Mucosa of rectum (tissue), 2 donors: Measurements from ENCODE around the gene GPR4.
"Not testable (repeated sequence)": the region's sequence is repeated elsewhere in the genome, so short reads cannot be mapped to it uniquely, and the experiment has no call there.

Source experiments
- H3K27ac ChIP-seq, 2 donors: one replicate each; pipeline ENCODE4 v1.7.0; 2013; ENCODE audit warnings: inconsistent platforms in 2 of 2, low read depth in 2 of 2, low read length in 2 of 2
- H3K27me3 ChIP-seq, 2 donors: one replicate each; pipeline ENCODE4 v1.7.0; 2013; ENCODE audit warnings: low read length in 2 of 2; ENCODE audit not compliant: control insufficient read depth in 2 of 2, insufficient read depth in 2 of 2
- H3K36me3 ChIP-seq, 2 donors: one replicate each; pipeline ENCODE4 v1.7.0; 2013; ENCODE audit warnings: low read length in 2 of 2; ENCODE audit not compliant: control insufficient read depth in 2 of 2, insufficient read depth in 2 of 2
- H3K4me1 ChIP-seq, 2 donors: one replicate each; pipeline ENCODE4 v1.7.0; 2013; ENCODE audit warnings: low read length in 2 of 2, mild to moderate bottlenecking in 1 of 2; ENCODE audit not compliant: control insufficient read depth in 2 of 2, insufficient read depth in 2 of 2
- H3K4me3 ChIP-seq, 2 donors: one replicate each; pipeline ENCODE4 v1.7.0; 2013; ENCODE audit warnings: low read length in 2 of 2
- H3K9ac ChIP-seq, 2 donors: one replicate each; pipeline ENCODE4 v1.7.0; 2013; ENCODE audit warnings: low read length in 2 of 2, low read depth in 1 of 2, mild to moderate bottlenecking in 1 of 2
- H3K9me3 ChIP-seq, 2 donors: one replicate each; pipeline ENCODE4 v1.7.0; 2013; ENCODE audit warnings: low read length in 2 of 2; ENCODE audit not compliant: control insufficient read depth in 2 of 2
- donor health status: healthy.
- donor health status: Normal muscosa, but diverticular disease.

The GPR4 gene

DNA sequence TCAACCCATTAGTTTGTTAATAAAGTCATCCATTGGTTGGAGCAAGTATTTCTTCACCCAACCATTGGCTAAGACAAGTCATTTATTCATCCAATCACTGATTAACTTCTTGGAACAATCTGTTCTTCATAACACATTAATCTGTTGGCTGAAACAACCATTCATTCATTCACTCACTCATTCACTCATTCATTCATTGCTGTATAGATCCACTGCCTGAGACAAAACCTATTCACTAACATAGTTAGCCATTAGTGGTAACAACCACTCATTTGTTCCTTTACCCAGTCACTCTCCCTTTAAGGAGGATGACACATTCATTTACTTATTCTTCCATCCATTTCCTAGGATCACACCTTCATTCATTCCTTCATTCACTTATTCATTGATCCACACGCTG, 22.0 kb upstream of the GPR4 start:
- Histone ChIP-seq H3K9me3 (no peaks in the 10 kb centered on the region), H3K27ac (no peak overlapping the region), H3K4me3 (no peak overlapping the region), H3K36me3 (peaks cover 37 to 57% of the 10 kb centered on the region in 2 donors), H3K4me1 (no peaks in the 10 kb centered on the region), H3K9ac (no peak overlapping the region), H3K27me3 (no peaks in the 10 kb centered on the region)

DNA sequence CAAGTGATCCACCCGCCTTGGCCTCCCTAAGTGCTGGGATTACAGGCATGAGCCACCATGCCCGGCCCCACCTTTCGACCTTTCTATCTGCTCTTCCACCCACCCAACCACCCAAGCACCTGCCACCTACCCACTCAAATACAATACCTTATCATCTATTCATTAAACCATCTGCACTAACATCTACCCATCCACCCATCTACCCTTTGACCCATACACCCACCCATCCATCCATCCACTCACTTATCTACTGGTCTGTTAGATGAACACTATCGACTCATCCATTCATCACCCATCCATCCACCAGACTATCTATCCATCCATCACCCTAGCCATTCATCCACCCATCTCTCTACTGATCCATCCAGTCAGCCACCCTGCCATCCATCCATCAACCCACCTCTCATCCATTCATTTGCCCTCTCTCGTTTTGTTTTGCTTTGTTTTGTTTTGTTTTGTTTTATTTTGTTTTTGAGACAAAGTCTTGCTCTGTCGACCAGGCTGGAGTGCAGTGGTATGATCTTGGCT, 20.0 kb upstream of the GPR4 start:
- no peaks in the 10 kb centered on the region for H3K27me3 ChIP-seq
- no peaks in the 10 kb centered on the region for H3K4me1 ChIP-seq
- no peaks in the 10 kb centered on the region for H3K9me3 ChIP-seq
- H3K27ac ChIP-seq = no peak overlapping the region
- no peak overlapping the region for H3K4me3 ChIP-seq
- H3K9ac ChIP-seq = no peak overlapping the region
- peaks cover 40 to 58% of the 10 kb centered on the region in 2 donors for H3K36me3 ChIP-seq

DNA sequence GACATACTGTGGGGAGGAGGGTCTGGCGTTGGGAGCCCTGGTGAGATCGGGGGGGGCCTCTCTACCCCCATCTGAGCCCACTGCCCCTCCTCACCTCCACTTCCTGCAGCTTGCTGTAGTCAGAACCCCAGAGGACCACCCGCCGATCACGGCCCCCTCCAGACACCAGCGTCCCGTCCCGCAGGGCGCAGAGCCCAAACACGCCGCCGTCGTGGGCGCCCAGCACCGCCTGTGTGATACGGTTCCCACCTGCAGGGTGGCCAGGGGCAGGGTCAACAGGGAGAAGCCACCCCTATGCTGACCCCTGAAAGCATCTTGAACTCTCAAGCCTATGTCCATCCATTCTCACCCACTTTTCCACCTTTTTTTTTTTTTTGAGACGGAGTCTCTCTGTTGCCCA, 19.4 kb upstream of the GPR4 start:
- H3K4me3 ChIP-seq = no peak overlapping the region
- peaks cover 40 to 54% of the 10 kb centered on the region in 2 donors for H3K36me3 ChIP-seq
- peaks cover 0 to under 1% of the 10 kb centered on the region in 2 donors for H3K4me1 ChIP-seq
- no peak overlapping the region for H3K9ac ChIP-seq
- no peak overlapping the region for H3K27ac ChIP-seq
- H3K27me3 ChIP-seq = no peaks in the 10 kb centered on the region
- no peaks in the 10 kb centered on the region for H3K9me3 ChIP-seq

DNA sequence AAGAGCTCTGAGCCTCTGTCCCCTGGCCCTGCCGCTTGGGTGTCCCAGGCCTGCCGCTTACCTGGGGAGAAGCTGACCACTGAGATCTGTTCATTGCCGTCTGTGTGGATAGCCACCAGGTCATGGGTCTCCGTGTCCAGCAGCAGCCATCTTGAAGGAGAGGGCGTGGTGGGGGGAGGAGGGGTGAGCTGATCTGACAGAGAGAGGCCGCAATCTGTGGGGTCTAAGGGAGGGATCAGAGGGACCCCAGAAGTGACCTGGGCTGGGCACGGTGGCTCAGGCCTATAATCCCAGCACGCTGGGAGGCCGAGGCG, 14.6 kb upstream of the GPR4 start:
- Histone ChIP-seq H3K4me3 (no peak overlapping the region), H3K36me3 (peaks cover 36 to 45% of the 10 kb centered on the region in 2 donors), H3K27me3 (no peaks in the 10 kb centered on the region), H3K9ac (no peak overlapping the region), H3K4me1 (peaks cover 16 to 23% of the 10 kb centered on the region in 2 donors), H3K9me3 (no peaks in the 10 kb centered on the region), H3K27ac (no peak overlapping the region)

DNA sequence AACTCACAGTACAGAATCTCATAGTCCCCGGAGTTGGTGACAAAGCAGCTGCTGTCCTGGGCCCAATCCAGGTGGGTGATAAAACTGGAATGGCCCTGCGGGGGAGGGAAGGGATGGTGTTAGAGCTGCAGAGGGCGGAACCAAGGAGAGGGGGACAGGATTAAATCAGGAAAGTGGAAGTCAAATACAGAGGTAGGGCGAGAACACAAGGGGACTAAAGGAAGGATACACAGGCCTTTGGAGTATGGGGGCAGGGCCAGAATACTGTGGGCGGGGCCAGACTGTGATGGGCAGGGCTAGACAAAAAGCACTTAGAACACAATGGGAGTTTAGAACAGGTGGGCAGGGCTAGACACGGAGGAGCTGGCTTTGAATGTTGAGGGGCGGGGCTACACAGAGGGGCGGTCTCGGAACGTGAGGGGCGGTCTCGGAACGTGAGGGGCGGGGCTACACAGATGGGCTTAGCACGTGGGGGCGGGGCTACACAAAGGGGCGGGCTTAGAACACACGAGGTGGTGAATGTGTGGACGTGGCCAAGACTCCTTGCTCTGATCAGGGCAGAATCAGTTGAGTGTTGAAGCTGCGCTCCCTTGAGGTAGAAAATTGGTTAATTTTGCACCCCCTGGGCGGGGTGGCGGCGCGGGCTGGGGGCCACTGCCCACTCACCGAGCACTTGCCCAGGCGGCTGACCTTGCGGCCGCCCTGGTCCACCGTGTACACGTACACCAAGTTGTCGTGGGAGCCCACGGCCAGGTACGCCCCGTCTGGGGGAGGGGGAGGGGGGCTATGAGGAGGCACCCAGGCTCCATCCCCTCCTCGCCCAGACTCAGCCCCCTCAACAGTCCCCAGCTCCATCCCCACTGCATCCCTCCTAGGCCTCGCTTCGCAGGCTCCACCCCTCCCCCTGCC, 14.0 kb upstream of the GPR4 start:
- H3K4me3 ChIP-seq = peak overlapping the region; percentile 6 to 45
- no peaks in the 10 kb centered on the region for H3K27me3 ChIP-seq
- H3K9me3 ChIP-seq = no peaks in the 10 kb centered on the region
- H3K4me1 ChIP-seq = peaks cover 16 to 23% of the 10 kb centered on the region in 2 donors
- peak overlapping the region; percentile 20 to 57 for H3K9ac ChIP-seq
- peak overlapping the region; percentile 72 to 78 for H3K27ac ChIP-seq
- H3K36me3 ChIP-seq = peaks cover 32 to 41% of the 10 kb centered on the region in 2 donors

DNA sequence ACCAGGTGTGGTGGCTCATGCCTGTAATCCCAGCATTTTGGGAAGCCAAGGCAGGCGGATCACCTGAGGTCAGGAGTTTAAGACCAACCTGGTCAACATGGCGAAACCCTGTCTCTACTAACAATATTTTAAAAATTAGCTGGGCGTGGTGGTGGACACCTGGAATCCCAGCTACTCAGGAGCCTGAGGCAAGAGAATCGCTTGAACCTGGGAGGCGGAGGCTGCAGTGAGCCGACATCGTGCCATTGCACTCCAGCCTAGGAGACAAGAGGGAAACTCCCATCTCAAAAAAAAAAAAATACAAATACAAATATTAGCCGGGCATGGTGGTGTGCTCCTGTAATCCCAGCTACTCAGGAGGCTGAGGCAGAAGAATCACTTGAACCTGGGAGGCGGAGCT, 13.0 kb upstream of the GPR4 start:
- Histone ChIP-seq H3K9ac (peak overlapping the region in 1 of 2 donors; percentile 58), H3K27ac (peak overlapping the region; percentile 95 to 96), H3K36me3 (peaks cover 27 to 35% of the 10 kb centered on the region in 2 donors), H3K4me1 (peaks cover 16 to 23% of the 10 kb centered on the region in 2 donors)
- not testable (repeated sequence) for H3K4me3 ChIP-seq, H3K9me3 ChIP-seq, H3K27me3 ChIP-seq

DNA sequence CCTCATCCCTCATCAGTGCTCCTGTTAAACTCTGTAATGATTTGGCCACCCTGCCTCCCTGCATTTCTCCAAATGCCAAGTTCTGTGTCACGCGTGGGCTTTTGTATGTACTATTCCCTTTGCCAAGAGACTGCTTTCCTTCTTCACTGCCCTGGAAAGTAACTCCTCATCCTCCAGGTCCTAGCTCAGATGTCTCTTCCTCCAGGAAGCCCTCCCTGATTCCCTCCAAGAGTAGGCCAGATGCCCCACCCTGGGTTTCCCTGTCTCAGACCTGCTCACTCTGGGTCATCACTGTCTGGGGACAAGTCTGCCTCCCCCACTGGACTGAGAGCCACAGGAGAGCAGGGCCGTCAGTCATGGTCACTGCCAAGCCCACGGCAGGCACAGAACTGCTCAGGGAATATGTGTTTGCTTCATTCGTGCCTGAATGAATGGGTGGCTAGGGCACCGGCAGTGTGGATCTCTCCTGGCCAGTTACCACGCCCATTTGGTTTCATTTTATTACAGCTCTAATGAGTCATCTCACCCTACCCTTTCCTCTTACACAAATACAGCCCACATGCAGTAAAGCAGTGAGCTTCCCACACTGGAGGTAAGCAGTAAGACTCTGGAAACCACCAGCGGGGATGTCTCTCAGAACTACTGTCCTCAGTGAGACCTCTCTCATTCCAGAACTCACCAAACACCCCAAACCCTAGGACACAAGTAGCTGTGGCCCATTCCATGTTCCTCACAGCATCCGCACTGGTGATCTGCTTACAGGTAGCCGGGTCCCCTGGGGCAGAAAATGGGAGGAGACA, 12.1 kb upstream of the GPR4 start:
- Histone ChIP-seq H3K4me3 (peak overlapping the region; percentile 28 to 38), H3K27ac (peak overlapping the region; percentile 95 to 96), H3K36me3 (peaks cover 27 to 39% of the 10 kb centered on the region in 2 donors), H3K9ac (peak overlapping the region; percentile 26 to 58), H3K4me1 (peaks cover 16 to 23% of the 10 kb centered on the region in 2 donors), H3K9me3 (no peaks in the 10 kb centered on the region), H3K27me3 (no peaks in the 10 kb centered on the region)

DNA sequence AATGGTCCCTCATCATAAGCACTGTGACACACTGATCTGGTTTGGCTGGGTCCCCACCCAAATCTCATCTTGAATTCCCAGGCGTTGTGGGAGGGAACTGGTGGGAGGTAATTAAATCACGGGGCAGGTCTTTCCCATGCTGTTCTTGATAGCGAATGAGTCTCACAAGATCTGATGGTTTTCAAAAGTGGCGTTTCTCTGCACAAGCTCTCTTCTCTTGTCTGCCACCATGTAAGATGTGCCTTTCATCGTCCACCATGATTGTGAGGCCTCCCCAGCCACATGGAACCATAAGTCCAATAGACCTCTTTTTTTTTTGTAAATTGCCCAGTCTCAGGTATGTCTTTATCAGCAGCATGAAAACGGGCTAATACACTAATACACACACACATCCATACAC, 6.9 kb upstream of the GPR4 start:
- Histone ChIP-seq H3K9ac (no peak overlapping the region), H3K27ac (no peak overlapping the region), H3K9me3 (no peaks in the 10 kb centered on the region), H3K4me1 (peaks cover 9 to 14% of the 10 kb centered on the region in 2 donors), H3K4me3 (no peak overlapping the region), H3K36me3 (peaks cover 22 to 30% of the 10 kb centered on the region in 2 donors), H3K27me3 (no peaks in the 10 kb centered on the region)

DNA sequence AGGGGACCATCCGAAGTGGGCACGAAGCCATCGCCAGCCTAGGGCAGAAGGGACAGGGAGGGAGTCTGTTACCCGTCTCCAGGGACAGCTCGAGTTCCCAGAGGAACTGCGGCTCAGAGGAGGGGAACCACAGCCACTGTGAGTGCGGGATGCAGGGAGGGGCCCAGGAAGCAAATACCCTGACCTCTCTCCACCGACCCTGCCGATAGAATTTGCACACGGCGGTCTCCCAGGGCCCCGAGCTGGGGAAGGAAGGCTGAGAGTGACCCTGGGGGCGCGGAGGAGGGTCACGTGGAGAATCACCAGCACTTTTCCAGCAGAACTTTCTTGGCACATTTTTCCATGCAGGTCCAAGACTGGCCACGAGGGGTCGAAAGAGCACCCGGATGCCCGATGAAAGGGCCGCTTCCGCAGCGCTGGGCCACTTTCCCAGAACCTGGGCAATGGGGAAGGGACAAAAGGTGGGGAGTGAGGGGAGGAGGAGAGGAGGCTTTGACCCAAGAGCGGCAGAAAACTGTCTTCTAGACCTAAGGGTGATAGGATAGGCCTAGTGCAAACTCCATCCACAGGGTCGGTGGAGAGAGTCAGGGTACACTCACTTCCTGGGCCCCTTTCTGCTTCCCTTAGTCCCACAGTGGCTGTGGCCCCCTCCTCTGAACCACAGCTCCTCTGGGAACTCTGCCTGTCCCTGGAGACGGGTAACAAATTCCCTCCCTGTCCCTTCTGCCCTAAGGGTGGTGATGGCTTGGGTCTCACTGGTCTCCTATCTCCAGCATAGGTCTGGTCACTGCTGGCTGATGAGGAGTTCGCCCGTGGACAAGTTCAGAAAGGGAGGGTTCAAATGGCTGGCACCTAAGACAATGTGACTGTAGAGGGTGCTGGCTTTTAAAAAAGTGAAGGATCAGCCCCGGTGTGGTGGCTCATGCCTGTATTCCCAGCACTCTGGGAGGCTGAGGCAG, 5.3 kb upstream of the GPR4 start:
- Histone ChIP-seq H3K27ac (no peak overlapping the region), H3K9ac (peak overlapping the region; percentile 14 to 23), H3K36me3 (peaks cover 12 to 19% of the 10 kb centered on the region in 2 donors), H3K27me3 (peaks cover 3 to 5% of the 10 kb centered on the region in 2 donors), H3K4me1 (peaks cover 5 to 9% of the 10 kb centered on the region in 2 donors), H3K9me3 (no peaks in the 10 kb centered on the region), H3K4me3 (peak overlapping the region in 1 of 2 donors; percentile 26)
